NB4 (cell line): Measurements from ENCODE around the gene HBB.

Source experiments
- MAX ChIP-seq: IDR thresholded peaks from 2 replicates; pipeline ENCODE4 v1.6.1; 2011; ENCODE audit warnings: low read depth, low read length
- MYC ChIP-seq: IDR thresholded peaks from 2 replicates; pipeline ENCODE4 v1.6.1; 2011; ENCODE audit warnings: low read depth, low read length
- TF ChIP-seq, protein P1 (sequence below): IDR thresholded peaks from one replicate; pipeline ENCODE4 v1.5.1; 2012; ENCODE audit warnings: low read depth, low read length

GRCh38 chr11:5226732-5227310, at the start of gene HBB:
- TF ChIP-seq, protein P1, sequence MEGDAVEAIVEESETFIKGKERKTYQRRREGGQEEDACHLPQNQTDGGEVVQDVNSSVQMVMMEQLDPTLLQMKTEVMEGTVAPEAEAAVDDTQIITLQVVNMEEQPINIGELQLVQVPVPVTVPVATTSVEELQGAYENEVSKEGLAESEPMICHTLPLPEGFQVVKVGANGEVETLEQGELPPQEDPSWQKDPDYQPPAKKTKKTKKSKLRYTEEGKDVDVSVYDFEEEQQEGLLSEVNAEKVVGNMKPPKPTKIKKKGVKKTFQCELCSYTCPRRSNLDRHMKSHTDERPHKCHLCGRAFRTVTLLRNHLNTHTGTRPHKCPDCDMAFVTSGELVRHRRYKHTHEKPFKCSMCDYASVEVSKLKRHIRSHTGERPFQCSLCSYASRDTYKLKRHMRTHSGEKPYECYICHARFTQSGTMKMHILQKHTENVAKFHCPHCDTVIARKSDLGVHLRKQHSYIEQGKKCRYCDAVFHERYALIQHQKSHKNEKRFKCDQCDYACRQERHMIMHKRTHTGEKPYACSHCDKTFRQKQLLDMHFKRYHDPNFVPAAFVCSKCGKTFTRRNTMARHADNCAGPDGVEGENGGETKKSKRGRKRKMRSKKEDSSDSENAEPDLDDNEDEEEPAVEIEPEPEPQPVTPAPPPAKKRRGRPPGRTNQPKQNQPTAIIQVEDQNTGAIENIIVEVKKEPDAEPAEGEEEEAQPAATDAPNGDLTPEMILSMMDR = no peak
- TF ChIP-seq MYC (no peak), MAX (no peak)
